NCI-H748 treated with DMSO at 0.1 percent for 48 hours (cell line): ENCODE measurements around the gene TECPR1.
A peak's percentile ranks its signal among the peaks of the same experiment; 100 is the strongest.

Source experiments
- DNase-seq: peaks from one replicate; lab custom pipeline; 2025; lab: John Stamatoyannopoulos, UW

The TECPR1 gene

GRCh38 chr7:98189559-98189958 is 62.5 kb downstream of the TECPR1 start:
- no peak for DNase-seq

- no peak for DNase-seq
Observed at GRCh38 chr7:98187138-98187502, 64.9 kb downstream of the TECPR1 start.

GRCh38 chr7:98186452-98187137 is 65.4 kb downstream of the TECPR1 start:
- DNase-seq = no peak

- no peak for DNase-seq
Observed at GRCh38 chr7:98185101-98185500, 66.9 kb downstream of the TECPR1 start.

GRCh38 chr7:98180751-98181150 is 71.3 kb downstream of the TECPR1 start:
- DNase-seq = no peak

GRCh38 chr7:98178762-98179490 is 73.1 kb downstream of the TECPR1 start:
- no peak for DNase-seq

- DNase-seq = peak; percentile 44
Observed at GRCh38 chr7:98178321-98178720, 73.7 kb downstream of the TECPR1 start.

- DNase-seq = no peak
Observed at GRCh38 chr7:98177553-98177952, 74.5 kb downstream of the TECPR1 start.

- no peak for DNase-seq
Observed at GRCh38 chr7:98175260-98175940, 76.6 kb downstream of the TECPR1 start.

- DNase-seq = no peak
Observed at GRCh38 chr7:98174334-98175259, 77.4 kb downstream of the TECPR1 start.

GRCh38 chr7:98171449-98171848 is 80.6 kb downstream of the TECPR1 start:
- no peak for DNase-seq

GRCh38 chr7:98170966-98171365 is 81.1 kb downstream of the TECPR1 start:
- DNase-seq = no peak

- no peak for DNase-seq
Observed at GRCh38 chr7:98168904-98169621, 83.0 kb downstream of the TECPR1 start.

GRCh38 chr7:98168181-98168903 is 83.7 kb downstream of the TECPR1 start:
- DNase-seq = peak; percentile 57

GRCh38 chr7:98167653-98168052 is 84.4 kb downstream of the TECPR1 start:
- no peak for DNase-seq

GRCh38 chr7:98166668-98166970 is 85.4 kb downstream of the TECPR1 start:
- DNase-seq = no peak

- DNase-seq = peak; percentile 3
Observed at GRCh38 chr7:98165827-98166667, 86.0 kb downstream of the TECPR1 start.
